Gastrocnemius medialis (tissue), 4 donors: ENCODE results near the gene BRCA2.

Source experiments
- POLR2A ChIP-seq, 2 donors: fragments of 450-650 bp; IDR thresholded peaks; one replicate each; pipeline ENCODE4 v1.6.1; 2017; ENCODE audit warnings: antibody characterized with exemption in 2 of 2, mild to moderate bottlenecking in 2 of 2, moderate library complexity in 2 of 2
- TF ChIP-seq, protein P1 (sequence below), 5 experiments: fragments of 450-650 bp in 3 of 5; fragments of 200-600 bp in 2 of 5; sonication (generic) in 2 of 5; IDR thresholded peaks in 4 of 5; conservative IDR thresholded peaks in 1 of 5; 1 replicate in 4 of 5; 2 replicates in 1 of 5; pipeline ENCODE4 v1.5.1; 2016 to 2019; ENCODE audit warnings: antibody characterized with exemption in 5 of 5, mild to moderate bottlenecking in 3 of 5, moderate library complexity in 3 of 5

DNA sequence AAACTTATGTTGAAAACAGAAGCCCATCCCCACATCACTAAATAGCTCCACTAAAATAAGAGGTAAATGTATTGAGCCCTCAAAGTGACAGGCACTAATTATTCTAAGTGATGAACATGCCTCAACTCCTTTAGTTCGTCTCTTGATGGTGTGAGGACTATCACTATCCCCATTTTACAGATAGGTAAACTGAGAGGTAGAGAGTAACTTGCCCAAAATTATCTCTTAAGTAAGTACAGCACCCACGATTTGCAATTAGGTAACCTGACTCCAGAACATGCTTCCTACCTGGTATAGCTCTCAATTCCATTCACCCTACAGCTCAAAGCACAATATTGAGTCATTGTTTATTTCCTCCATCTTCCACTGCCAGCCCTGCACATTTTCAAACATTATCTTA lies 12.8 kb upstream of the BRCA2 start:
- TF ChIP-seq, protein P1, sequence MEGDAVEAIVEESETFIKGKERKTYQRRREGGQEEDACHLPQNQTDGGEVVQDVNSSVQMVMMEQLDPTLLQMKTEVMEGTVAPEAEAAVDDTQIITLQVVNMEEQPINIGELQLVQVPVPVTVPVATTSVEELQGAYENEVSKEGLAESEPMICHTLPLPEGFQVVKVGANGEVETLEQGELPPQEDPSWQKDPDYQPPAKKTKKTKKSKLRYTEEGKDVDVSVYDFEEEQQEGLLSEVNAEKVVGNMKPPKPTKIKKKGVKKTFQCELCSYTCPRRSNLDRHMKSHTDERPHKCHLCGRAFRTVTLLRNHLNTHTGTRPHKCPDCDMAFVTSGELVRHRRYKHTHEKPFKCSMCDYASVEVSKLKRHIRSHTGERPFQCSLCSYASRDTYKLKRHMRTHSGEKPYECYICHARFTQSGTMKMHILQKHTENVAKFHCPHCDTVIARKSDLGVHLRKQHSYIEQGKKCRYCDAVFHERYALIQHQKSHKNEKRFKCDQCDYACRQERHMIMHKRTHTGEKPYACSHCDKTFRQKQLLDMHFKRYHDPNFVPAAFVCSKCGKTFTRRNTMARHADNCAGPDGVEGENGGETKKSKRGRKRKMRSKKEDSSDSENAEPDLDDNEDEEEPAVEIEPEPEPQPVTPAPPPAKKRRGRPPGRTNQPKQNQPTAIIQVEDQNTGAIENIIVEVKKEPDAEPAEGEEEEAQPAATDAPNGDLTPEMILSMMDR (IDR thresholded peaks at IDR 0.05 in 4 of 5, conservative IDR thresholded peaks at IDR 0.05 in 1 of 5) = no peak
- TF ChIP-seq POLR2A (IDR thresholded peaks at IDR 0.05) = no peak
